AG09319 (cell line): ENCODE results near the gene RNPEPL1.

ENCODE experiments used
- DNase-seq: peaks from one replicate; pipeline ENCODE4 v3.0.0-alpha.2; 2010; ENCODE audit warnings: low read depth; ENCODE audit errors: extremely low read depth
- CTCF ChIP-seq: IDR thresholded peaks from 2 replicates; pipeline ENCODE4 v1.5.1; 2011; ENCODE audit warnings: low read depth, mild to moderate bottlenecking, inconsistent platforms, low read length, moderate library complexity

The RNPEPL1 gene

GRCh38 chr2:240577281-240578109 is 9.2 kb downstream of the RNPEPL1 start:
- no peak for TF ChIP-seq CTCF
- DNase-seq = no peak

- TF ChIP-seq CTCF = no peak
- DNase-seq = no peak
These were observed 9.8 kb downstream of the RNPEPL1 start for GRCh38 chr2:240578110-240578450.

- no peak for TF ChIP-seq CTCF
These were observed 10.2 kb downstream of the RNPEPL1 start for GRCh38 chr2:240578488-240578887.

GRCh38 chr2:240579071-240579762 is 10.9 kb downstream of the RNPEPL1 start:
- no peak for DNase-seq
- no peak for TF ChIP-seq CTCF

More at GRCh38 chr2:240578488-240578887, 10.2 kb downstream of the RNPEPL1 start:
- DNase-seq = no peak

- TF ChIP-seq CTCF = no peak
- DNase-seq = peak; percentile 70
These were observed 11.7 kb downstream of the RNPEPL1 start for GRCh38 chr2:240579771-240580614.

- DNase-seq = no peak
- TF ChIP-seq CTCF = no peak
These were observed 13.5 kb downstream of the RNPEPL1 start for GRCh38 chr2:240581811-240582210.
